PFSK-1 (cell line): ENCODE measurements around the gene GLRX5.

Source experiments
- FOXP2 ChIP-seq: optimal IDR thresholded peaks from 2 replicates; pipeline ENCODE3; 2011; ENCODE audit warnings: borderline replicate concordance, control low read depth, inconsistent platforms; ENCODE audit not compliant: insufficient read depth; ENCODE audit errors: extremely low read length, extremely low read depth
- POLR2AphosphoS5 ChIP-seq: IDR thresholded peaks from 2 replicates; pipeline ENCODE4 v1.6.1; 2012; ENCODE audit warnings: low read depth, mild to moderate bottlenecking, control low read depth, low read length, moderate library complexity
- REST ChIP-seq, 2 experiments: IDR thresholded peaks; 2 replicates each; pipeline versions ENCODE4 v1.6.1 to v1.8.0; 2011 to 2012; ENCODE audit warnings: low read depth in 2 of 2, low read length in 2 of 2, control low read depth in 1 of 2, inconsistent platforms in 1 of 2, mild to moderate bottlenecking in 1 of 2, moderate library complexity in 1 of 2; ENCODE audit not compliant: insufficient read depth in 1 of 2
- SIN3A ChIP-seq: IDR thresholded peaks from 2 replicates; pipeline ENCODE4 v1.6.1; 2012; ENCODE audit warnings: mild to moderate bottlenecking, low read length, moderate library complexity, borderline replicate concordance; ENCODE audit not compliant: insufficient read depth
- TAF1 ChIP-seq: IDR thresholded peaks from 2 replicates; pipeline ENCODE4 v1.6.1; 2012; ENCODE audit warnings: low read length, control low read depth, borderline replicate concordance; ENCODE audit not compliant: insufficient read depth

Gene GLRX5

GRCh38 chr14:95518045-95518751 lies 16.7 kb upstream of the GLRX5 start:
- TF ChIP-seq REST (IDR thresholded peaks at IDR 0.05; ENCODE audit: insufficient read depth in 1 of 2, low read depth in 2 of 2, low read length in 2 of 2) (no peak), SIN3A (no peak)

- TF ChIP-seq TAF1 (no peak), SIN3A (no peak), REST (IDR thresholded peaks at IDR 0.05; ENCODE audit: insufficient read depth in 1 of 2, low read depth in 2 of 2, low read length in 2 of 2) (no peak), FOXP2 (no peak), POLR2AphosphoS5 (no peak)
These were observed 15.2 kb upstream of the GLRX5 start for GRCh38 chr14:95519699-95520098.

- TF ChIP-seq TAF1 (no peak), FOXP2 (no peak), SIN3A (no peak), REST (IDR thresholded peaks at IDR 0.05; ENCODE audit: insufficient read depth in 1 of 2, low read depth in 2 of 2, low read length in 2 of 2) (no peak), POLR2AphosphoS5 (no peak)
These were observed 14.5 kb upstream of the GLRX5 start for GRCh38 chr14:95520346-95520745.

GRCh38 chr14:95521001-95521400 lies 13.8 kb upstream of the GLRX5 start:
- no peak for TF ChIP-seq TAF1
- TF ChIP-seq SIN3A = no peak
- TF ChIP-seq FOXP2 = no peak
- TF ChIP-seq REST (IDR thresholded peaks at IDR 0.05; ENCODE audit: insufficient read depth in 1 of 2, low read depth in 2 of 2, low read length in 2 of 2) = no peak

- TF ChIP-seq REST (IDR thresholded peaks at IDR 0.05; ENCODE audit: insufficient read depth in 1 of 2, low read depth in 2 of 2, low read length in 2 of 2) = no peak
- no peak for TF ChIP-seq FOXP2
- no peak for TF ChIP-seq POLR2AphosphoS5
- no peak for TF ChIP-seq TAF1
- TF ChIP-seq SIN3A = no peak
These were observed 12.7 kb upstream of the GLRX5 start for GRCh38 chr14:95522116-95522515.
